NCI-H2107 treated with DMSO at 0.1 percent for 48 hours (cell line): Measurements from ENCODE around the gene SSNA1.

Experiments
- DNase-seq: peaks from one replicate; lab custom pipeline; 2025; ENCODE audit not compliant: unreplicated experiment; lab: John Stamatoyannopoulos, UW

The SSNA1 gene

DNA sequence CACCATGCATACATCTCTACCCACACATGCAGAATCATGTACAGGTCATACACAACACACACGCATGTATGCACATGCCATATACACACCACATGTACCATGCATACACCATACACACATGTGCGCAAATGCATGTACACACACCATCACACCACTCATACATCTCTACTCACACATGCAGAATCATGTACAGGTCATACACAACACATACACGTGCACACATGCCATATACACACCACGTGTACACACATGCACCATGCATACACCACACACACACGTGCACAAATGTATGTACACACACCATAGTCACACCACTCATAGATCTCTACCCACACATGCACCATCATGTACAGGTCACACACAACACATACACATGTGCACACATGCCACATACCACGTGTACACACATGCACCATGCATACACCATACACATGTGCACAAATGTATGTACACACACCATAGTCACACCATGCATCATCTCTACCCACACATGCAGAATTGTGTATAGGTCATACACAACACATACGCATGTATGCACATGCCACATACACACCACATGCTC, 35.6 kb upstream of the SSNA1 start:
- no peak for DNase-seq

DNA sequence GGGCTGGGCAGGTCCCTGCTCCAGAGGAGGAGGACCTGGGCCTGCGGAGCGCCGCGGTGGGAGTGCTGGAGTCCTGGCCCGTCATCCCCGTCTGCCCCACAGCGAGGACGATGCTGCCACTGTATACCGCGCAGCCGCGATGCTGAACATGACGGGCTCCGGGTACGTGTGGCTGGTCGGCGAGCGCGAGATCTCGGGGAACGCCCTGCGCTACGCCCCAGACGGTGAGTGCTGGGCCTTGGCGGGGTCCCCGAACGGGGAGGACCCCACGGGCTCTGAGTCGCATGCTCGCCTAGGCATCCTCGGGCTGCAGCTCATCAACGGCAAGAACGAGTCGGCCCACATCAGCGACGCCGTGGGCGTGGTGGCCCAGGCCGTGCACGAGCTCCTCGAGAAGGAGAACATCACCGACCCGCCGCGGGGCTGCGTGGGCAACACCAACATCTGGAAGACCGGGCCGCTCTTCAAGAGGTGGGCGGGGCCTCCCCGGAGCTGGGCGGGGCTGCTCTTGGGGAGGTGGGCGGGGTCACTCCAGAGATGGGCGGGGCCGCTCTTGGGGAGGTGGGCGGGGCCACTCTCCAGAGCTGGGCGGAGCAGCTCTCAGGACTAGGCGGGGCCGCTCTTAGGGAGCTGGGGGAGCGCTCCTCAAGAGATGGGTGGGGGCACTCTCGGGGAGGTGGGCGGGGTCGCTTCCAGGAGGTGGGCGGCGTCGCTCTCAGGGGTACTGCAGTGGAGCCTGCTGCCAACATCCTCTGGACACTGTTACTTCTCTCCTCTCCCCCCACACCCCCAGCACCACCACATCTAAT, 31.7 kb upstream of the SSNA1 start:
- no peak for DNase-seq

DNA sequence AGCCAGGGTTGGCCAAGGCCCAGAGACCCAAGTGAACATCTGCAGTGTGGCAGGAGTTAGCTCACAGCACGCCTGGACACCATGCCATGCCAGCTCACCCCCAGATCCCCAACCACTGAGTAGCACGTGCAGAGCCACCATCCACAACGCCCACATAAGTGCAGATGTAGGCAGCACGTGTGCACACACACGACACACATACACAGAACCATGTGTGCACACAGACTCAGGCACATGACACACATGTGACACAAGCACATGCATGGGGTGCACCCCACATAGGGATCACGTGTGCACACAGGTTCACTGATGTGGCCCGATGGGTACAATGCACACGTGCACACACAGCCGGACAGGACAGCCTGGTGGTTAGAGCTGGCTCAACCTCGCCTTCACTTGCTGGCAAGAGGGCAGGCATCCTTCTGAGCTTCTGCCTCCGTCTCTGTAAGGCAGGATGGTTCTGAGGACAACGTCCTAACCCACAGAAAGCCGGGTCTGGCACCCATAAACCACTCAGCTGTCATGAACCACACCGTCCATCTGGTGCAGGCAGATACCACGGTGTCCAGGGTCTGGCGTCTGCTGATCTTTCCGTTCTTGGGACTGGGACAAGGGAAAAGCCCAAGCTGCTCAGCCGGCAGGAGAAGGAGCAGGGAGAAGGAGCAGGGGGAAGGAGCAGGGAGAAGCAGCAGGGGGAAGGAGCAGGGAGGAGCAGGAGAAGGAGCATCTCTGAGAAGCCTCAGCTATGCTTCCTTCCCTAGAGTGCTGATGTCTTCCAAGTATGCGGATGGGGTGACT, 30.7 kb upstream of the SSNA1 start:
- no peak for DNase-seq

DNA sequence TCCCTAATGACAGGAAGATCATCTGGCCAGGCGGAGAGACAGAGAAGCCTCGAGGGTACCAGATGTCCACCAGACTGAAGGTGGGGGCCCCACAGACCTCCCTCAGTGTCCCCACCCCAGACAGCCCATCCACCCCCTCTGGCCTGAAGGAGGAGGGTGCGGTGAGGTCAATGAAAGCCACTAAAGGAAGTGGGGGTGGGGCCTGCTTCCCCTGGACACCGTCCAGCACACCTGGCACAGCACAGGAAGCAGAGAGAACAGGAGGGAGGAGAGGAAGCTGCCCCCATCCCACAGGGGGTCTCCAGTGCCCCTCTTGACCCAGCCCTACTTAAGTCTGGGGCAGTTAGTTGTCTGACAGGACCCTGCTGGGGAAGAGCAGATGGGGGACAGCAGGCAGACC, 29.9 kb upstream of the SSNA1 start:
- DNase-seq = no peak

DNA sequence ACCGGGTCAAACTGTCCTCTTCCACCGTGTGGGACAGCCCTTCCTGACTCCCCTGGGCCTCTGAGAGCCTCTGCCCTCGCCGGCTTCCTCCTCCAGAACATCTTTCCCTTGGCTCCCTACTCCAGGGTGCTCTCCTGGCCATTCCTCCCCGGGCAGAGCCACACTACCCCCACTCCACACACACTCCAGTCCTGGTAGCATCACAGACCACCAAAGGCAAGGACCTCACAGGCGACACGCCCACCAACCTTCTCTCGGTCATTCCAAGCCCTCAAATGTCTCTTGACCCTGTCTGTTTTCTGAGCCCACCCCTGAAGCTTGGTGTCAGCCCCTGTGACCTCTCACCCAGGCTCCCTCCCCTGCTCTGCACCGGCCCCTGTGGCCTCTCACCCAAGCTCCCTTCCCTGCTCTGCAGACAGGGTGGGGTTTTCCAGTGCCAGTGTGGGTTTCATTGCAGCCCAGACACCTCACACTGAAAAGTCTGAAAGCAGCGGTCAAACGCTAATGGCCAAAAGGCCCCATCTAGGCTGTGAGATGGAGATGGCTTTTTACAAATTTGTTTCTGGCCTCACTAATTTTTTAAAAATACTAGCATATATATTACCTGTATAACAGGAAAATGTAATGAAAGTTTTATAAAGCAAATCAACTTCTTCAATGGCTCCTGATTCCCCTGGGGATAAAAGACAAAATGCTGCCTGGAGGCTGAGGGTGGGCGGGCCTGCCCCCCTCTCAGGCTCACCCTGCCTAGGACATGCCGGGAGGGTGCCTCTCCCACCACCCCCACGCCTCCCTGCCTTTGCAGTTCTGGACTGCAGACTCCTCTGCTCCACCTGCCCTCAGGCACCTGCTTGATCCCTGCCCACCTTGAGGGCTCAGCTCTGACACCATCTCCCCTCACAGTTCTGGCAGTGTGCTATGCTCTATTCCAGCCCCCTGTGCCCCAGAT, 29.1 kb upstream of the SSNA1 start:
- DNase-seq = no peak

DNA sequence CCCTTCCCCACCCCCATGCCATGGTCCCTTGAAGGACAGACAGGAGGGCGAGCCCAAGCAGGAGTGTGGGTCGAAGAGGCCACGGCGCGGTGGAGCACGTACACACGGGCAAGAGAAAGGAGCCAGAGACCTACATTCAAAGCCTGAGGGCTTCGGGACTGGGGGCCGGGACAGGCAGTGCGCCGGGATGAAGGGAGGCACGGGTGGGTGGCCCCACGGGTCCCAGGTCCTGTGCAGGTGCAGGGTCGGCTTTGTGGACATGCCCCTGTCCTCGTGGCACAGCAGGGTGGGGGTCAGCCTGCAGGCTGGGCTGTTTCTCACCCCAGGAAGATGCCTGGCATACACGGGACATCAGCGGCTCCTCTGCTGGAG, 28.4 kb upstream of the SSNA1 start:
- DNase-seq = no peak

DNA sequence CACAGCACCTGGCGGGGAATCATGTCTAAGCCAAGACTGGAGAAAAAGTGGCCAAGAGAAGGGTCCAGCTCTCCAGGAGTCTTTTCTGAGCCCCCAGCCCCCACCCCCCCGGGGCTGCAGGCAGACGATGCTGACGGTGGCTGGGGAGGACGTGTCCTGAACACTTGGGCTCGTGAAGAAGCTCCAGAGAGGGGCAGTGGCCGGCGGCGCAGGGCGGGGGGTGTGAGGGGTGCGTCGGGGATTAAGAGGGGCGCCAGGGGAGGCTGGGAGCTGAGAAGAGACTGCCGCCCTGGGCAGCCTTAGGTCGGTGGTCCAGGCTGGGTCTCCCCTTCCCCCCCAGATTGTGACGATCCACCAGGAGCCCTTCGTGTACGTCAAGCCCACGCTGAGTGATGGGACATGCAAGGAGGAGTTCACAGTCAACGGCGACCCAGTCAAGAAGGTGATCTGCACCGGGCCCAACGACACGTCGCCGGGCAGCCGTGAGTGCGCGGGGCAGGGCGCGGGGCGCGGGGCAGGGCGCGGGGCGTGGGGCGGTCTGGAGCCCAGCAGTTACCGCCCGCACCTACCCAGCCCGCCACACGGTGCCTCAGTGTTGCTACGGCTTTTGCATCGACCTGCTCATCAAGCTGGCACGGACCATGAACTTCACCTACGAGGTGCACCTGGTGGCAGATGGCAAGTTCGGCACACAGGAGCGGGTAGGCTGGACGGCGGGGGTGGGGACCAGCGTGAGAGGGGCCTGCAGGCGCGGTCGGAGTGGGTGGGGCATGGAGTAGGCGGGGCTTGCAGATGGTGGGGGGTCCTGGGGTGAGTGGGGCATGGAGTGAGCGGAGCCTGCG, 27.5 kb upstream of the SSNA1 start:
- DNase-seq = no peak

DNA sequence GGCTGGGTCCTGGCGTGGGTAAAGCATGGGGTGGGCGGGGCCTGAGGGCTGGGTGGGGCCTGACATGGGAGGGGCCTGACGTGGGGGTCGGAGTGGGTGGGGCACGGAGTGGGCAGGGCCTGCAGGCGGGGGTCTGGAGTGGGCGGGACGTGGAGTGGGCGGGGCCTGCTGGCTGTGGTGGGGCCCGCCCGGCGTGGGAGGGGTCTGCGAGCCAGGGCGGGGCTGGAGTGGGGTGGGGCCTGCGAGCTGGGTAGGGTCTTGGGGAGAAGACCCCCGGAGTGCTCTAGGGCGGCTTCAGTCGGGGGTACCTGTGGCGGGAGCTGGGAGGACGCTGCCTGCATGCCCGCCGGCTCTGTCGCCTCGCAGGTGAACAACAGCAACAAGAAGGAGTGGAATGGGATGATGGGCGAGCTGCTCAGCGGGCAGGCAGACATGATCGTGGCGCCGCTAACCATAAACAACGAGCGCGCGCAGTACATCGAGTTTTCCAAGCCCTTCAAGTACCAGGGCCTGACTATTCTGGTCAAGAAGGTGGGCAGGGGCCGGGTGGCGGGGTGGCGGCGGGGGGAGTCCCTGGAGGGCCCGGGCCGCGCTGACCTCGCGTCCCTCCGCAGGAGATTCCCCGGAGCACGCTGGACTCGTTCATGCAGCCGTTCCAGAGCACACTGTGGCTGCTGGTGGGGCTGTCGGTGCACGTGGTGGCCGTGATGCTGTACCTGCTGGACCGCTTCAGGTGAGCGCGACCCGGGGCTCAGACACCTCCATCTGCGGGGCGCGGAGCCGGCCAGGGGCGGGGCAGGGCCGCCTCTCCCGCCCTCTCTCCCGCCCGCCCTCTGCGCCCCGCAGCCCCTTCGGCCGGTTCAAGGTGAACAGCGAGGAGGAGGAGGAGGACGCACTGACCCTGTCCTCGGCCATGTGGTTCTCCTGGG, 26.7 kb upstream of the SSNA1 start:
- no peak for DNase-seq

DNA sequence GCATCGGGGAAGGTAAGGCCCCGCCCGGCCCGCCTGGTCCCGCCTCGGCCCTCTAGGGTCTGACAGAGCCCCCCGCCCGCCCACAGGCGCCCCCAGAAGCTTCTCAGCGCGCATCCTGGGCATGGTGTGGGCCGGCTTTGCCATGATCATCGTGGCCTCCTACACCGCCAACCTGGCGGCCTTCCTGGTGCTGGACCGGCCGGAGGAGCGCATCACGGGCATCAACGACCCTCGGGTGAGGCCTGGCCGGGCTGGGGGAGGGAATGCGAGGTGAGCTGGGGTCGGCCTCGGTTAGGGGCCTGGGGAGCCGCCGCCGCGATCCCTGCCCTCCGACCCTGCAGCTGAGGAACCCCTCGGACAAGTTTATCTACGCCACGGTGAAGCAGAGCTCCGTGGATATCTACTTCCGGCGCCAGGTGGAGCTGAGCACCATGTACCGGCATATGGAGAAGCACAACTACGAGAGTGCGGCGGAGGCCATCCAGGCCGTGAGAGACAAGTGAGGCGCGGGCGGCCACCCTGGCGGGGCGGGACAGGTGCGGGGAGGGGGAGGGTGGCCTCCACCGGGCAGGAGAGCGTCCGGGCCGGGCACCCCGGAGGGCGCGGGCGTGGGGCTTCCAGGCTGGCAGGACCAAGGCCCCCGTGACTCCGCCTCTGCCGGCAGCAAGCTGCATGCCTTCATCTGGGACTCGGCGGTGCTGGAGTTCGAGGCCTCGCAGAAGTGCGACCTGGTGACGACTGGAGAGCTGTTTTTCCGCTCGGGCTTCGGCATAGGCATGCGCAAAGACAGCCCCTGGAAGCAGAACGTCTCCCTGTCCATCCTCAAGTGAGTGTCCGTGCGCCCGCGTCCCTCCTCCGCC, 25.7 kb upstream of the SSNA1 start:
- no peak for DNase-seq

DNA sequence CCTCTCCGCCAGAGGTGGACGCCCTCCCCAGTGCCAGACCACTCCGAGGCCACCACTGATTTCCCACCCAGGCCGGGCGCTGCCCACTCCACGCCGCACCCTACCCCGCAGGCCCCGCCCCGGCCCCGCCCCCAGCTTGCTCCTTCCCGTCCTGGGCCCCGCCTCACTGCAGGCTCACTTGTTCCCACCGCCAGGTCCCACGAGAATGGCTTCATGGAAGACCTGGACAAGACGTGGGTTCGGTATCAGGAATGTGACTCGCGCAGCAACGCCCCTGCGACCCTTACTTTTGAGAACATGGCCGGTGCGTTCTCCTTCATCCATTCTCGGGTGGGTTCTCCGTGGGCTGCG, 25.1 kb upstream of the SSNA1 start:
- no peak for DNase-seq

DNA sequence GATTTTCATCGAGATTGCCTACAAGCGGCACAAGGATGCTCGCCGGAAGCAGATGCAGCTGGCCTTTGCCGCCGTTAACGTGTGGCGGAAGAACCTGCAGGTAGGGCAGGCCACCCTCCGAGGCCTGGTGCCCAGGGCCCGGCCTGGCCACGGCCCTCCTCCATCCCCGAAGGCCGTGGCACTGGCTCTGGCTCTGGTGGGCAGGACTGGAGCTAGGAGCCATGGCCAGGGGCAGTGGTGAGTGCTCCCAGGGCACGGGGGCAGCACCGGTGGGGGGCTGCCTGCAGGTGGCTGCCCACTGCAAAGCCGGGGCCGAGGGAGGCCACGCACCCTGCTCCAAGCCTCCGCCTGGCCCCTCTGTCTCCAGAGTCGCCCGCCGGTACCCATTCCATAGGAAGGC, 24.7 kb upstream of the SSNA1 start:
- no peak for DNase-seq

DNA sequence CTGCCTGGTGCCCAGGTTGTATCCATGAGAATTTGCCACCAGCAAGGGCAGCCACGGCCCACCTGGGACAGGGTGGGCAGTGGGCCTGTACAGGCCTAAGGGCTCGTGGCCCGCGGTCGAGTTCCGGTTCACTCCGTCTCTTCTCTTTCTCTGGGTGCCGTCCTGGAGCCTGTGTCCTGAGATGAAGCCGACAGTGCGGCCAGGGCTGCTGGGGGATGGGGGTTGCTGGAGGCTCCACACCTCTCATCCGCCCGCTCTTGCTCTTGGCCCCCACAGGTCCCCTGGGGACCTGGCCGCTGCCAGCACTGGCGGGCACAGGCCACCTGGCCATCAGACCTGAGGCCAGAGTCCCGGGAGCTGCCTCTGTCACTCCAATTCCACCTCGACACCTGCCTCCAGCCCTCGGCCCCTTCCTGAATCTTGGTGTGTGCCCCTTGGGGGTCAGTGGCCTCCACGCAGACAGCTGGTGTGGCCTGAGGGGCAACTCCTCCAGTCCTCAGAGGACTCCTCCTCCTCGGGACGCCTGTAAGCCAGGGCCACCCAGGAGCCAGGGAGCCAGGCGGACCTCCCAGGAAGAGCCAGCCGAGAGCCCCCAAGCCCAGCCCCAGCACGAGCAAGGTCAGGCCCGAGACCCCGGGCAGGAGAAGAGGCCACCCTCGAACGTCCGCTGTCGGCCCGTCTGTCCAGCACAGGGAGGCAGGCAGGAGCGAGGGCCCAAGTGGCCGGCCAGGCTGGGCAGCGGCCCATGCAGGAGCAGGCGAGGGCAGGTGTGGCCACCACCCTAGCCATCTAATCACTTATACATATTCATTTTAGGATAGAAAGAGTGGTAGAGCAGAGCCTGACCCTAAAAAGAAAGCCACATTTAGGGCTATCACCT, 23.9 kb upstream of the SSNA1 start:
- DNase-seq = no peak

DNA sequence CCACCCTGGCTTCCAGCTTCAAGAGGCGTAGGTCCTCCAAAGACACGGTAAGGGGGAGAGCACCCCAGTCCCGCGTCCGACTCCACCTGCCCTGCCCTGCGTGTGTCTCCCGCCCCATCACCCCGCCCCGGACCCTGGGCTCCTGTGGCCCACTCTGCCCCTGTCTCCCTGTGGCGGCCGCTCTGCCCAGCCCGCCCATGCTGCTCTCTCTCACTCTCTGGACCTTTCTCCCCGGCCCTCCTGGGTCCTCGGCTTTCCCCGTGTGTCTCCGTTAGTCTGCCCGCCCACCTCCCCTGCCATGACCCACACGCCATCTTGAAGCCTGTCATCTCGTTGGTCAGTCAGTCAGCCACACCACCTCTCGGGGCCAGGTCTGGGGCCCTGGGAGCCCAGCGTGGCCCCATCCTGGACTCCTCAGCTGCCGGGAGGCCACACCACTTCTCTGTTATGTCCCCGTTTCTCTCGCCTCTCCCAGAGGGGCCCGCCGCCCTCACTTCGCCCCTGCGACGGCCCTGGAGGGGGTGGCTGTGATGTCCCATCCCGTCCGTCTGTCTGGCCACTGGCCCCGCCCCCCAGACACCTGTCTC, 23.1 kb upstream of the SSNA1 start:
- DNase-seq = no peak

DNA sequence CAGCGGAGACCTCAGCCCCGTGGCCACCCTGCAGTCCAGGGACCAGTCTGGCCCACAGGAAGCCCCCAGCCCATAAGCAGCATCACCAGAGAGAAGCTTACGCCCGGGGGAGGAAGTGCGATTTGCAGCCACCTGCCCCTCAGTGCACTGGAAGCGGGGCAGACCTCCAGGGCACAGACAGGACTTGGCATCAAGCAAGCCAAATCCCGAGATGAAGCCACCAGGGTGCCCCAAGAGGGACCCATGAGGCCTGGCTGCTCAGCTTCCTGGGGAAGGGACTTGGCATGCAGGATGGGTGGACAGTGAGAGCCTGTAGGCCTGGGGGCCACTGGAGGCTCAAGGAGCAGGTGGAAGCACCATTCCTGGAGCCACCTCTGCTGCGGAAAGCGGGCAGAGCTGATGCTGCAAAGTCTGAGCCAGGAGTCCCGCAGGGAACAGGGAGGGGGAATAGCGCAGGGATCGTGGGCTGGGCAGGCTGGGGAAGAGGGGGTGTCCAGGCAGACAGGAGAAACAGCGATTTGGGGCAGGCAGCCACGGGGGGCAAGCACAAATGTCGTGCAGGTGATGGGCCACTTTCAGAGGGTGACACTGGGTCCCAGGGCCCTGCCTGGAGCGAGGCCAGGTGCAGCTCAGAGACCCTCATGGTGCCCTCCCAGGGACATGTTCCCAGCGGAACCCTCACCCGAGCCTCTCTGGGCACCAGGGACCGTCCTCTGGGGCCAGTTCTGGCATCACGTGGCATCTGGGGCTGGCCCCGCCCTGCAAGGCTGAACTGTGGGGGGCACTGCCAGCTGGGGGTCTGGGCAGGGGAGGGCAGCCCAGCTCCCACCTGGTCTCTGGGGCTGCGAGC, 21.9 kb upstream of the SSNA1 start:
- DNase-seq = no peak

DNA sequence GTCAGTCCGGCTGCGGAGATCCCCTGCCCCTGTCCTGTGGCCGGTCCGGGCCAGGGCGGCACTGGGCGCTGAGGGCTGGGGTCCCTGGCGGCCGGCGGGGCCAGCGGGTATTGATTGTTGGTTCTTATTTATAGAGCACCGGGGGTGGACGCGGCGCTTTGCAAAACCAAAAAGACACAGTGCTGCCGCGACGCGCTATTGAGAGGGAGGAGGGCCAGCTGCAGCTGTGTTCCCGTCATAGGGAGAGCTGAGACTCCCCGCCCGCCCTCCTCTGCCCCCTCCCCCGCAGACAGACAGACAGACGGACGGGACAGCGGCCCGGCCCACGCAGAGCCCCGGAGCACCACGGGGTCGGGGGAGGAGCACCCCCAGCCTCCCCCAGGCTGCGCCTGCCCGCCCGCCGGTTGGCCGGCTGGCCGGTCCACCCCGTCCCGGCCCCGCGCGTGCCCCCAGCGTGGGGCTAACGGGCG, 21.2 kb upstream of the SSNA1 start:
- DNase-seq = no peak
